Gastroesophageal sphincter (tissue), 4 donors: Measurements from ENCODE around the gene VSNL1. TPM values are rescaled to one million over a fixed set of nuclear protein-coding genes. Genes with fewer than 3 reads are reported as not detected.

ENCODE experiments used
- ATAC-seq: fragments of 150-250 bp; one replicate; pipeline ENCODE4 v1.9.1; 2016; ENCODE audit warnings: mild to moderate bottlenecking, moderate library complexity
- H3K27ac ChIP-seq, 4 donors: fragments of 200-600 bp; sonication (generic) in 3 of 4; 1 replicate in 3 of 4; 2 replicates in 1 of 4; pipeline ENCODE4 v1.5.1; 2016 to 2019
- H3K27me3 ChIP-seq: fragments of 200-600 bp; sonication (generic); one replicate; pipeline ENCODE4 v1.5.1; 2019
- H3K36me3 ChIP-seq, 2 donors: fragments of 200-600 bp; sonication (generic); one replicate each; pipeline ENCODE4 v1.5.1; 2019; ENCODE audit warnings: control low read depth in 1 of 2
- H3K4me1 ChIP-seq, 3 donors: fragments of 200-600 bp; sonication (generic); 1 replicate in 2 of 3; 2 replicates in 1 of 3; pipeline ENCODE4 v1.5.1; 2016 to 2019; ENCODE audit warnings: control low read depth in 2 of 3
- H3K4me3 ChIP-seq, 2 donors: fragments of 200-600 bp; sonication (generic); one replicate each; pipeline ENCODE4 v1.5.1; 2019; ENCODE audit warnings: mild to moderate bottlenecking in 1 of 2, moderate library complexity in 1 of 2
- H3K9me3 ChIP-seq, 3 donors: fragments of 200-600 bp; sonication (generic); one replicate each; pipeline ENCODE4 v1.5.1; 2017 to 2019; ENCODE audit warnings: control low read depth in 2 of 3
- CTCF ChIP-seq, 4 experiments: fragments of 200-600 bp in 2 of 4; fragments of 450-650 bp in 2 of 4; sonication (generic) in 1 of 4; IDR thresholded peaks; one replicate each; pipeline ENCODE4 v1.5.1; 2017 to 2019; ENCODE audit warnings: antibody characterized with exemption in 4 of 4, mild to moderate bottlenecking in 2 of 4, moderate library complexity in 2 of 4
- EP300 ChIP-seq: sonication (generic); formaldehyde crosslinking; IDR thresholded peaks from one replicate; pipeline ENCODE4 v1.6.1; 2017; ENCODE audit warnings: antibody characterized with exemption, mild to moderate bottlenecking
- POLR2A ChIP-seq, 2 donors: fragments of 450-650 bp; IDR thresholded peaks; one replicate each; pipeline ENCODE4 v1.6.1; 2017; ENCODE audit warnings: antibody characterized with exemption in 2 of 2, mild to moderate bottlenecking in 2 of 2, moderate library complexity in 1 of 2
- POLR2AphosphoS5 ChIP-seq: sonication (generic); formaldehyde crosslinking; IDR thresholded peaks from one replicate; pipeline ENCODE4 v1.6.1; 2017; ENCODE audit warnings: antibody characterized with exemption
- WGBS, 2 donors: methylation state at CpG; one replicate each; pipeline ENCODE4 v1.1.5; 2018; ENCODE audit warnings: low coverage in 1 of 2; 5-methylcytosine and 5-hydroxymethylcytosine counted together
- total RNA-seq, 4 donors: library from RNA; depleted of rRNA; stranded (reverse); fragments of >200 nt; gene quantifications; one replicate each; pipeline ENCODE4 v1.1.0, GENCODE V29; 2016

The VSNL1 gene
- total RNA-seq, 4 donors from 2014 or later = 0.40 to 5.2 (median 0.76) TPM

DNA sequence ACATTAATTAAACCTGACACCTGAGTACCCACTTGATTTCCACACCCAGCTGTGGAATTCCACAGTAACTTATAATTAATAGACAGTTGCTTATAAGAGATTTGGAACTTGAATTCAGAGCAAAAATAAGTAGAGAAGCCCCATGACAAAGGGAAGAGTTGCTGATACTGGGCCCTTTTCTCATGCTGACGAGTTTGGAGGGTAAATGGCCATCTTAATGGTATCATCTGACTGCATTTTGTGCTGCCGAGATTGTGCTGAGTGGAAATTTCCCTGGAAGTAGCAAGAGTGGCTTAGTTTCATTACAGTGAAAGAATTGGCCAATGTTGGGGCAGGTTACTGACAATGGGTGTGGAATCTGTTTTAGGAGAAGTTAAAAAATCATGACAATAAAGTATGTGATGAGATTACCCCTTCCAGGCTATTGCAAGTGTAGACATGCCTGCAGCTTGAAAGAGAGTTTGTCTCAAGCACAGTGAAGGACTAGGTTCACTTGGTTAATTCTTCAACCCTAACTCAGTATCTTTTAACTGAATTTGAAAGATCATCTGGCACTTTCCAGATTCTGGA, 49.9 kb downstream of the VSNL1 start:
- H3K4me1 ChIP-seq = peaks cover 0 to 19% (median 8%) of the 10 kb centered on the region in 3 donors
- H3K9me3 ChIP-seq = no peaks in the 10 kb centered on the region
- WGBS, 2 donors = 89 to 96% methylated on average over 2 of the region's 2 CpGs
- TF ChIP-seq POLR2A (IDR thresholded peaks at IDR 0.05) (no peak), EP300 (no peak), CTCF (IDR thresholded peaks at IDR 0.05) (no peak), POLR2AphosphoS5 (no peak)
- no peak for ATAC-seq
- H3K4me3 ChIP-seq = no peak overlapping the region
- H3K27ac ChIP-seq = no peak overlapping the region
- H3K36me3 ChIP-seq = no peaks in the 10 kb centered on the region
- H3K27me3 ChIP-seq = no peaks in the 10 kb centered on the region

- WGBS, 2 donors = 65 to 86% methylated on average over 2 of the region's 3 CpGs
Measured at GRCh38 chr2:17591846-17592245, 51.4 kb downstream of the VSNL1 start.

DNA sequence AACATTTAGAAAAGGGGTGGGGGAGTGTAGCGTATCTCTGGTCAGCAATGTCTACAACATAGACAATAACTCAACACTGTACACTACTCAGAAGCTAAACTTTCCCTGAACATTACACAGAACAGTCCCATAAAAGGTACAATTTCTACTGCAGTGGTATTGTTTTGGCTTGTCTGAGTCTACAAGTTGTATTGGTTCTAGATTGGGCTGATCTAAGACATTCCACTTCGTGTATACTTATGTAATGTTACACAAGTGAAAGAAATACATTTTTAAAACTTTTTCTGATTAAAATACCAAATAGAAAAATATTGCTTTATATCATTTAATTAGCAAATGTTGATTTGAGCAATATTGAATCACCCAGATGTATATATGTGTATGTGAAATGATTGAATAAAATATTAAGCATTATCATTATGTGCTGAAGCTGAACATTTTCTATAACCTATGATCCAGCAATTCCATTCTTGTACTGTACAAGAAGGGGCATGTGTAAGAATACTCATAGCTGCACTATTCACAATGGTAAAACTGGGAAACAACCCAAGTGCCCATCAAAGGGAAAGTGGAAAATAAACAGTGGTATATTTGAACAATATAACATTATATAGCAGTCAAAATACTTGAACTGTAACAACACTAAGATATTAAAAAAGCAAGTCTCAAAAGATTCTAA, 52.4 kb downstream of the VSNL1 start:
- Histone ChIP-seq H3K4me3 (no peak overlapping the region), H3K4me1 (peaks cover 0 to 19% (median 8%) of the 10 kb centered on the region in 3 donors), H3K27ac (no peak overlapping the region), H3K9me3 (no peaks in the 10 kb centered on the region), H3K36me3 (no peaks in the 10 kb centered on the region), H3K27me3 (no peaks in the 10 kb centered on the region)
- WGBS, 2 donors = 33 to 77% methylated on average over 1 to 2 of the region's 2 CpGs
- TF ChIP-seq POLR2A (IDR thresholded peaks at IDR 0.05) = no peak
- TF ChIP-seq CTCF (IDR thresholded peaks at IDR 0.05) = no peak
- TF ChIP-seq EP300 = no peak
- no peak for TF ChIP-seq POLR2AphosphoS5
- no peak for ATAC-seq

More at GRCh38 chr2:17591846-17592245, 51.4 kb downstream of the VSNL1 start:
- TF ChIP-seq POLR2A (IDR thresholded peaks at IDR 0.05) = no peak
- no peak for TF ChIP-seq CTCF (IDR thresholded peaks at IDR 0.05)
- no peak for TF ChIP-seq POLR2AphosphoS5
- TF ChIP-seq EP300 = no peak
- no peaks in the 10 kb centered on the region for H3K36me3 ChIP-seq
- H3K27ac ChIP-seq = no peak overlapping the region
- H3K4me3 ChIP-seq = no peak overlapping the region
- no peaks in the 10 kb centered on the region for H3K27me3 ChIP-seq
- ATAC-seq = no peak
- H3K9me3 ChIP-seq = no peaks in the 10 kb centered on the region
- H3K4me1 ChIP-seq = peaks cover 0 to 19% (median 8%) of the 10 kb centered on the region in 3 donors

DNA sequence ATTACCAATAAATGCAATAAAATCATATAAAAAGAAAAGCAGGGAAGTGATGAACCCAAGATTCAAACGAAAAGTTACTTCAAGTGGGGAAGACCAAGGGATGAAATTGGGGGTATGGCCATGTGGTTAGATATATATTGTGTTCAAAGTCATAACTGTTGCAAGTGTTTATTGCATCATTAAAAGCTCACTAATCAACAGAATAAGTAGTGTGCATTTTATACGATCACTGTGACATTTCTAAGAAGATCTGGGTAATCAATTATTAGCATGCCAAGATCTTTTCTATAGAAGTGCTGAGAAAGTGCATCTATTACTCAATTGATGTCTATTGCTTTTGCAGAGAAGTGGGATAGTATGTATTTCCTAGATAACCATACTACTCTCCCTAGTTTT, 52.9 kb downstream of the VSNL1 start:
- H3K4me1 ChIP-seq = peaks cover 0 to 19% (median 8%) of the 10 kb centered on the region in 3 donors
- H3K9me3 ChIP-seq = no peaks in the 10 kb centered on the region
- no peak for TF ChIP-seq POLR2AphosphoS5
- no peak for TF ChIP-seq EP300
- TF ChIP-seq POLR2A (IDR thresholded peaks at IDR 0.05) = no peak
- no peak for TF ChIP-seq CTCF (IDR thresholded peaks at IDR 0.05)
- no peak overlapping the region for H3K4me3 ChIP-seq
- 79 to 88% methylated on average over 2 of the region's 2 CpGs for WGBS, 2 donors
- H3K27me3 ChIP-seq = no peaks in the 10 kb centered on the region
- H3K27ac ChIP-seq = no peak overlapping the region
- H3K36me3 ChIP-seq = no peaks in the 10 kb centered on the region
- ATAC-seq = no peak
